GM21381 (cell line): ENCODE results near the gene ACVR1C.
A peak's percentile ranks its signal among the peaks of the same experiment; 100 is the strongest.

ENCODE experiments used
- ATAC-seq: cut with Tn5 transposase; IDR thresholded peaks from one replicate; pipeline ENCODE4 v1.9.1; 2021; ENCODE audit warnings: mild to moderate bottlenecking, moderate library complexity; ENCODE audit not compliant: unreplicated experiment

ACVR1C gene

DNA sequence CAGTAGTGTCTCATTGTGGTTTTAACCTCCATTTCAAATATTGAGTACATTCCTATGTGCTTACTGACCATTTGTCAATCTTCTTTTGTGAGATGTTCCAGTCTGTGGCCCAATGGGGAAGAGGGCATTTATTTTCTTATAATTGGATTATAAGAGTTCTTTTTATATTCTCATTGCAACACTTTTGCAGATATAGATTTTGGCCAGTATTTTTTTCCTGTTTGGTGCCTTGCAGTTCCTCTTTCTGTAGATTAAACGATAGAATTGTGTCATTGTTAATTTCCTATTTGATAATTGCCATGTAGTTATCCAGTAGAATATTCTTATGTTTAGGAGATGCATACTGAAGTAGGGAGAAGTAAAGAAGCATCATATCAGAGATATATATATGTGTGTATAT, 128.3 kb downstream of the ACVR1C start:
- ATAC-seq = no peak

DNA sequence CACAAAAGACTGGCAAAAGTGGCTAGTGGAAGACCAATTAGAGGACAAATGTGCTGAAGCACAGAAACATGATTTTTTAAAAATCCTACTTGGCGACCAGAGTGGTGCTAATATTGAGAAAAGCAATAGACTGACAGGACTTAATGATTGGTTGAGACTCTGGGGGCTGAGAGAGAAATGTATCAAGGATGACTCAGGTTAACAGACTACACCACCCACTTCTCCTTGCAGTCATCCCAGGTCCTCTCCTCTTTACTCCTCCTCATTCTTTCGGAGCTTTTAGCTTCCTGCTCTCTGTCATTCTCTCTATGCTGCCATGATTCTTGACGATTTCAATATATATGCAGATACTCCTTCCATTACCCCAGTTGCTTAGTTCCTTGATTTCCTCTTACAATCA, 130.2 kb downstream of the ACVR1C start:
- ATAC-seq = no peak

- peak; percentile 72 for ATAC-seq
Observed at GRCh38 chr2:157497638-157498314, 130.9 kb downstream of the ACVR1C start.

GRCh38 chr2:157492189-157492773, 136.4 kb downstream of the ACVR1C start:
- peak; percentile 97 for ATAC-seq

DNA sequence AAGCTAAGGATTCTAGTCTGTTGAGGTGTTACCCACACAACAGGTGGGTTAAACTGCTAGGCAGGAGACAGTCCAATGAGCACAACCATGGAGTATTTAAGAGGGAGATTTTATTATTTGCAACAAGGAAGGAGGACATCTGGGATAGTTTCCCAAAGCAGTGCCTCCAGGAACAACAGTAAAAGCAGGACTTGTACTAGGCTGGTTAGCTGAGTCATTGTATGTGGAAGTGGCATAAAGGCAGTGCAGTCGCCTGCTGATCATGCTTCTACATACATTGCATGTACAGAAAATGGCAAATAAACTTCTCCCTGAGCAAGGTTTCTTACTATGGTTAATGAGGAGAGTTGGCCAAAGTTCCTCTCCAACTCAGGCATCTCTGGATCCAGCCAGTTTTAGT, 138.7 kb downstream of the ACVR1C start:
- no peak for ATAC-seq

DNA sequence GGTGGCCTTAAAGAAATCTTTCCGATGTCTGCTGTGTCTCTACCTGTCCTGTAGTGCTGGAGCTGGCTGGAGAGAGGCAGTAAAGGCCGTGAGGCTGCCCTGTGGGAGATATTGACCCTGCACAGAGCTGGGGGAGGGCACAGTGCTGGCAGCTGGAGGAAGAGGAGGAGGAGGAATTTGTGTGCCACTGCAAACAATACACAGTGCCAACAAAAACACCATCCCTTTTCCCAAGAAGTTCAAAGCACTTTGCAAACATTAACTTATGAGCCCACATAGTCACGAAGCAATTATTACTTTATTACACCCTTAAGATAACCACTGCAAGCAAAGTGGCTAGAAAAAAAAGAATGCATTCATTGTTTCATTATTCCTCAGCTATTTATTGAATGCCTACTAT, 139.8 kb downstream of the ACVR1C start:
- no peak for ATAC-seq

GRCh38 chr2:157487747-157488146, 140.9 kb downstream of the ACVR1C start:
- no peak for ATAC-seq

GRCh38 chr2:157487271-157487610, 141.4 kb downstream of the ACVR1C start:
- ATAC-seq = no peak

DNA sequence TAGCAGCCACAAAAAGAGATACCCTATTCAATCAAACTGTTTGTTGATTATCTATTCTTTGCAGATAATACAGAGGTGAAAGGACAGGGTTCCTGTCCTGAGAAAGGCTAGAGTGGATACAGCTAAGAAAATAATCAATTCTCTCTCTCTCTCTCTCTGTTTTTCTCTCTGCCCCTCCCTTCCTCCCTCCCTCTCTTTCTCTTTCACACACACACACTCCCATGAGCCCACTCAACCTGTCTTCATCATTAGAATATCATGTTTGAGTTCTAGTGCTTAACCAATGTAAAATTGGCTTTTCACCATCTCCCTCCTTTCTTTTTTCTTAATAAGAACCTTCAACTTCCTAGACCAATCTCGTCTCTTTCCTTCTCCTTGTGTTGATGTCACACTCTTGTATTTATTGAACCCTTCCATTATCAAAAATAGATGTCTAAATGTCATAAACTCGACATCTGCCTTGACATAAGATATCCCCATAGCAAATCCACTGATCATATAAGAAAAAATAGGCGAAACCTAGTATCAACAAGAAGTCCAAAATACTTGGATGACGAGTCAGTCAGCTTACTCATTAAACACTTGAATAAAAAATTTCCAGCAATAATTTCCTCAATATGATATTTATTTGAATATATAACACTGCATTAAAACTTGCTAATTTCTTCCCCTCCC, 141.9 kb downstream of the ACVR1C start:
- ATAC-seq = no peak

GRCh38 chr2:157480182-157480961, 148.3 kb downstream of the ACVR1C start:
- ATAC-seq = peak; percentile 72

- peak; percentile 39 for ATAC-seq
Observed at GRCh38 chr2:157479081-157480027, 149.3 kb downstream of the ACVR1C start.

- no peak for ATAC-seq
Observed at GRCh38 chr2:157477919-157478318, 150.7 kb downstream of the ACVR1C start.

DNA sequence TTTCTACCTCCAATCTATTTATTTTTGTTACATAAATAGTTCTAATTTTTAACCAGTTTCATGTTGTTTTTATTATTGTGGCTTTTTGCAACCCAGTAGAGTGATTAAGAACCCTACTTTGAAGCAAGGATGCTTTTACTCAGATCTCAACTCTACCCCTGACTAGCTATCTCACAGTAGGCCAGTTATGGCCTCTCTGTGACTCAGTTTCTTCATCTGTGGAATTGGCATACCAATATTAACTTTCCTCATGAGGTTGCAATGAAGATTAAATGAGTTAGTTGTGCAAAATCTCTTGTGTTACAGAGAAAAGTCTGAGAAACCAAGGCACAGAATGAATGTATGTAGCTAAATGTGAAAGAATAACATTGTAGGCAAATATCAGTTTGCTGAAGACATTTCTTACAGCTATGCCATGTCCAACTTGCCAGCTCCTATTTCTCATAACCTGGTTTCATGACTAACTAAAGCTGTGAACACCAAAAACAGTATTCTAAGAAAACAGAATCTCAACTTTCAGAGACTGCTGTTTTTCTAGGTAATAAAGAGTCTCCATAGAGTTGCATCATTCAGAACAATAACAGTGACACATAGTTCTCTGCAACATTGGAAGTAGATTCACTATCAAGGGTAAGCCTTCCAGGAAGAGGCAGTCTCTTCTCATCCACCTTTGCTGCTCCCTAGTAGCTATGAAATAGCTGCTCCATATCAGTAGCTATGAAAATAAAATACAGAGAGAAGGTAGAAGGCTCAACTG, 151.5 kb downstream of the ACVR1C start:
- no peak for ATAC-seq
